ENCODE measurements around the gene DNAH17. TPM values are rescaled to one million over a fixed set of nuclear protein-coding genes. Genes with fewer than 3 reads are reported as not detected.

The DNAH17 gene
- total RNA-seq, 2 donors from 2014 or later, result 0.13 to 0.64 TPM

GRCh38 chr17:78431692-78431958, 145.6 kb downstream of the DNAH17 start:
- Mint-ChIP-seq H3K36me3 (ENCODE audit: low read depth) (peaks cover 24% of the 10 kb centered on the region), H3K27me3 (ENCODE audit: insufficient read depth) (no peaks in the 10 kb centered on the region), H3K9me3 (no peaks in the 10 kb centered on the region), H3K27ac (no peak overlapping the region), H3K4me1 (peaks cover 7% of the 10 kb centered on the region), H3K4me3 (no peak overlapping the region)
- no peak overlapping the region for H3K27ac ChIP-seq (ENCODE audit: low read depth, low read length)
- no peak for TF ChIP-seq CTCF (conservative IDR thresholded peaks at IDR 0.05)
- H3K27me3 ChIP-seq (ENCODE audit: control insufficient read depth, insufficient read depth, low read length, poor library complexity, severe bottlenecking), result no peaks in the 10 kb centered on the region
- H3K4me3 ChIP-seq (ENCODE audit: low read length), result no peak overlapping the region
- no peaks in the 10 kb centered on the region for H3K4me1 ChIP-seq (ENCODE audit: control insufficient read depth, insufficient read depth, low read length)
- H3K9ac ChIP-seq (ENCODE audit: extremely low read depth, low read length, poor library complexity, severe bottlenecking), result no peak overlapping the region
- 92 to 100% methylated on average over 4 to 11 of the region's 11 CpGs for WGBS, 2 experiments (ENCODE audit: insufficient coverage in 1 of 2, insufficient read length in 1 of 2)
- peaks cover 8% of the 10 kb centered on the region for H3K36me3 ChIP-seq (ENCODE audit: control insufficient read depth, insufficient read depth, low read length)
- no peaks in the 10 kb centered on the region for H3K9me3 ChIP-seq (ENCODE audit: control insufficient read depth, low read length)
- no peak for DNase-seq

GRCh38 chr17:78430892-78431691, 146.1 kb downstream of the DNAH17 start:
- WGBS, 2 experiments (ENCODE audit: insufficient coverage in 1 of 2, insufficient read length in 1 of 2), result 75 to 76% methylated on average over 16 to 20 of the region's 20 CpGs
- H3K27me3 ChIP-seq (ENCODE audit: control insufficient read depth, insufficient read depth, low read length, poor library complexity, severe bottlenecking), result no peaks in the 10 kb centered on the region
- peaks cover 27% of the 10 kb centered on the region for H3K36me3 Mint-ChIP-seq (ENCODE audit: low read depth)
- H3K9me3 Mint-ChIP-seq, result no peaks in the 10 kb centered on the region
- H3K4me1 ChIP-seq (ENCODE audit: control insufficient read depth, insufficient read depth, low read length), result no peaks in the 10 kb centered on the region
- DNase-seq, result no peak
- H3K27ac ChIP-seq (ENCODE audit: low read depth, low read length), result no peak overlapping the region
- no peak overlapping the region for H3K27ac Mint-ChIP-seq
- H3K9me3 ChIP-seq (ENCODE audit: control insufficient read depth, low read length), result no peaks in the 10 kb centered on the region
- H3K4me3 ChIP-seq (ENCODE audit: low read length), result no peak overlapping the region
- no peak overlapping the region for H3K4me3 Mint-ChIP-seq
- H3K4me1 Mint-ChIP-seq, result peaks cover 7% of the 10 kb centered on the region
- H3K9ac ChIP-seq (ENCODE audit: extremely low read depth, low read length, poor library complexity, severe bottlenecking), result no peak overlapping the region
- TF ChIP-seq CTCF (conservative IDR thresholded peaks at IDR 0.05), result no peak
- peaks cover 13% of the 10 kb centered on the region for H3K36me3 ChIP-seq (ENCODE audit: control insufficient read depth, insufficient read depth, low read length)
- no peaks in the 10 kb centered on the region for H3K27me3 Mint-ChIP-seq (ENCODE audit: insufficient read depth)

GRCh38 chr17:78429618-78429995, 147.6 kb downstream of the DNAH17 start:
- no peak for TF ChIP-seq CTCF (conservative IDR thresholded peaks at IDR 0.05)
- Mint-ChIP-seq H3K36me3 (ENCODE audit: low read depth) (peaks cover 34% of the 10 kb centered on the region), H3K9me3 (no peaks in the 10 kb centered on the region), H3K4me1 (peaks cover 4% of the 10 kb centered on the region), H3K27ac (no peak overlapping the region), H3K4me3 (no peak overlapping the region), H3K27me3 (ENCODE audit: insufficient read depth) (no peaks in the 10 kb centered on the region)
- Histone ChIP-seq H3K36me3 (ENCODE audit: control insufficient read depth, insufficient read depth, low read length) (peaks cover 19% of the 10 kb centered on the region), H3K4me3 (ENCODE audit: low read length) (no peak overlapping the region), H3K9me3 (ENCODE audit: control insufficient read depth, low read length) (no peaks in the 10 kb centered on the region), H3K27me3 (ENCODE audit: control insufficient read depth, insufficient read depth, low read length, poor library complexity, severe bottlenecking) (no peaks in the 10 kb centered on the region), H3K9ac (ENCODE audit: extremely low read depth, low read length, poor library complexity, severe bottlenecking) (no peak overlapping the region), H3K27ac (ENCODE audit: low read depth, low read length) (no peak overlapping the region), H3K4me1 (ENCODE audit: control insufficient read depth, insufficient read depth, low read length) (no peaks in the 10 kb centered on the region)
- WGBS, 2 experiments (ENCODE audit: insufficient coverage in 1 of 2, insufficient read length in 1 of 2), result 86 to 88% methylated on average over 10 of the region's 10 CpGs
- no peak for DNase-seq

Data from endodermal cell (in vitro differentiated cells).